SK-N-MC (cell line): ENCODE results near the gene WWTR1.

Experiments
- EZH2 ChIP-seq: fragments of 200-600 bp; sonication (generic); IDR thresholded peaks from one replicate; pipeline ENCODE4 v1.6.1; 2017; ENCODE audit warnings: antibody characterized with exemption
- FOXP2 ChIP-seq: optimal IDR thresholded peaks from 2 replicates; pipeline ENCODE3; 2011; ENCODE audit warnings: mild to moderate bottlenecking, moderate library complexity; ENCODE audit not compliant: insufficient read depth; ENCODE audit errors: extremely low read length, control extremely low read depth
- POLR2AphosphoS5 ChIP-seq: IDR thresholded peaks from 2 replicates; pipeline ENCODE4 v1.6.1; 2012; ENCODE audit warnings: mild to moderate bottlenecking, low read depth, low read length, borderline replicate concordance

DNA sequence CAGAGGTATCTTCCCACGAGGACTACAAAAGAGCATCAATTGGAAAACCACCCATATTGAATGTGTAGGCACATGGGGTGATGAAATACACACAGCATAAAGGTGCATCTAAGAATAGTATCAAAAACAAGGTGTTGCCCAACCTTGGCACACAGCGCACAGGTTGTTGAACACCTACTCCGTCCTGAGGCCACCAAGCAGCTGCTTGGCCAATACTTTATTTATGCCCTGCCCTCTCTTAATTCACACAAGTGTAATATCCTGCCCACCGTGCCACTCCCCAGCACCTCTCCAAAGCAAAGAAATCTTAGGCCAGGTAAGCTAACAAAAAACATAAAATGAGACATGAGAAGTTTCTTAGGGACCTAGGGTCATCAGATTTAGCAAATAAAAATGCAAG lies 31.2 kb downstream of the WWTR1 start:
- no peak for TF ChIP-seq EZH2
- TF ChIP-seq POLR2AphosphoS5, result no peak
- no peak for TF ChIP-seq FOXP2
